ENCODE measurements around the gene GRIK3. TPM values are rescaled to one million over a fixed set of nuclear protein-coding genes. Genes with fewer than 3 reads are reported as not detected.
"Not testable (repeated sequence)": the region's sequence is repeated elsewhere in the genome, so short reads cannot be mapped to it uniquely, and the experiment has no call there.

GRIK3 gene
- total RNA-seq, 1 donor from 2014 or later = not detected

DNA sequence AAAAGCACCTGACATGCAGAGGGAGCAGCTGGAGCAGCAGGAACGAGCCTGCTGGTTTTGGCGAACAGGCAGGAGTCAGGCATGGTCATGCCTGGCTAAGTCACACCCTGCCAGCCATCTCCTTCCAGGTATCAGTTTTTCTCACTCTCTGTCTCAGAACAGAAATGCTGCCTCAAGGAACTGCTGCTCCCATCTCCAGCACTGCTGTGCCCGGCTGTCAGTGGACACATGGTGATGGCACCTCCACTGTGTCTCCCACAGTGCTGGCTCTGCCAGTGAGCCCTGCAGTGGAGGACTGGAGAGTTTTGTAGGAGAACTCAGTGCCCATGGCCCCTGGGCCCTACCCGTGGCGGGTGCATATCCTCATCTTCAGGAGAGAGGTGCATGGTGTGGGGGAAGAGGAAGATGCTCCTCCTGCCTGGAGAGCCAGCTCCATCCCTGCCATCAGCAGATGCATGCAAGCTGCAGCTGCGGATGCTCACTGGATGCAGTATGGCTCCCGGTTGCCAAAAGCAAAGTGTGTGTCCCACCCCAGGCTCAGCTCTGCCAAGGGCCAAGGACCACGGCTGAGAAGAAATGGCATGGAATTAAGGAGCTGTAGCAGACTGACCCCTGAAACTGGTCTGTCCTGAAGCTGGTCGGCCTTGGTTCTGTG is 114.7 kb downstream of the GRIK3 start:
- intact Hi-C loops (cut with micrococcal nuclease) = no loop called here
- H3K36me3 Mint-ChIP-seq (ENCODE audit: low read depth) = no peaks in the 10 kb centered on the region
- H3K9me3 Mint-ChIP-seq = no peaks in the 10 kb centered on the region
- no peak overlapping the region for H3K4me3 Mint-ChIP-seq
- no peaks in the 10 kb centered on the region for H3K27me3 Mint-ChIP-seq
- H3K4me1 Mint-ChIP-seq = no peaks in the 10 kb centered on the region
- no peak overlapping the region for H3K27ac Mint-ChIP-seq
- DNase-seq = no peak

DNA sequence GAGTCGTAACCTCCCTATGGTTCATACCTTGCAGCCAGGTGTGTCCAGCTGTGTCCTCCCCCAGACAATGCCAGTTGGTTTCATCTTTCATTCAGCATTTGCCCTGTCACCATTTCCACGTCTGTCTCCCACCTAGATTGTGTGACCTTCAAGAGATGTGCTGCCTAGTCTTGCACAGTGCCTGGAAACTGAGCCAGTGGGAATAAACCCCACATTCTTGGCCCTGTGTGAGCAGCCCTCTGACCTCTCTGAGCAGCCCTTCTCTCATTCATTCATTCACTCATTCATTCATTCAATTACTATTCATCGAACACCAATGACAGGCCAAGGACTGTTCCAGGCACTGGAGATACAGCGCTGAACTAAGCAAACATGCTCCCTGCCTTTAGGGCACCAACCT is 115.7 kb downstream of the GRIK3 start:
- H3K27ac Mint-ChIP-seq = no peak overlapping the region
- no peaks in the 10 kb centered on the region for H3K27me3 Mint-ChIP-seq
- no peaks in the 10 kb centered on the region for H3K36me3 Mint-ChIP-seq (ENCODE audit: low read depth)
- intact Hi-C loops (cut with micrococcal nuclease) = no loop called here
- no peak overlapping the region for H3K4me3 Mint-ChIP-seq
- no peaks in the 10 kb centered on the region for H3K9me3 Mint-ChIP-seq
- H3K4me1 Mint-ChIP-seq = no peaks in the 10 kb centered on the region
- no peak for DNase-seq

DNA sequence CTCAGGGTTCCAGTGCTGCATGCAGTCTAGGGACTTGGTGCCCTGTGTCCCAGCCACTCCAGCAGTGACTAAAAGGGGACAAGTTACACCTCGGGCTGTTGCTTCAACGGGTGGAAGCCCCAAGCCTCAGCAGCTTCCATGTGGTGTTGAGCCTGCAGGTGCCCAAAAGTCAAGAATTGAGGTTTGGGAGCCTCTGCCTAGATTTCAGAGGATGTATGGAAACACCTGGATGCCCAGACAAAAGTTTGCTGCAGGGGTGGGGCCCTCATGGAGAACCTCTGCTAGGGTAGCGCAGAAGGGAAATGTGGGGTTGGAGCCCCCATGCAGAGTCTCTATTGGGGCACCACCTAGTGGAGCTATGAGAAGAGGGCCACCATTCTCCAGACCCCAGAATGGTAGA is 117.8 kb downstream of the GRIK3 start:
- H3K27ac Mint-ChIP-seq; H3K27me3 Mint-ChIP-seq; H3K4me1 Mint-ChIP-seq; H3K9me3 Mint-ChIP-seq; DNase-seq; H3K36me3 Mint-ChIP-seq (ENCODE audit: low read depth); H3K4me3 Mint-ChIP-seq; intact Hi-C loops (cut with micrococcal nuclease): not testable (repeated sequence)

DNA sequence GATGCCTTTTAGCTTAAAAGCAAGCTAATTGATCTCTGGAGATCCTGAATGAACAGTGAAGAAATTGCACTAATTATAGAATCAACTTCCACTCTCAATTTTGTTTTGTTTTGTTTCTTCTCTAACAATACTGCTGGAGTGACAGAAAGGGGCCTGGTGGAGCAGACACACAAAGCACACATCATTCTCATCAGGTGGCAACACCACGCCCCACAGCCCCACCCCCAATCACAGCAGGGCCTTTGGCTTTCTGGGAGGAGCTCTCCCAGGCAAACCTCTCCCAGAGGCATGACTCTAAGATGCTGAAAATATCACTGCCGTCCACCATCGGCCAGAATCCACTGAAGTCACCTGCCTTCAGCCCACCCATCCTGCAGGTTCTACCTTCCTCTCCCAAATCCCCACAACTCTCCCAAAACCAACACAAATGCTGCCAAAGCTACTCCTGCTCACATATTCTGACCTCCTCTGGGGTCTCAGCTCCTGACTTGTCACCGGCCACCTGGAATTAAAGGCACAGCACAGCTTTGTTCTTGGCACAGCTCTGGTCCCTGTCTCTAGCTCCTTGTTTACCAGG is 120.7 kb downstream of the GRIK3 start:
- intact Hi-C loops (cut with micrococcal nuclease) = no loop called here
- Mint-ChIP-seq H3K4me3 (no peak overlapping the region), H3K27me3 (no peaks in the 10 kb centered on the region), H3K27ac (no peak overlapping the region), H3K36me3 (ENCODE audit: low read depth) (no peaks in the 10 kb centered on the region), H3K4me1 (no peaks in the 10 kb centered on the region), H3K9me3 (no peaks in the 10 kb centered on the region)
- DNase-seq = no peak

DNA sequence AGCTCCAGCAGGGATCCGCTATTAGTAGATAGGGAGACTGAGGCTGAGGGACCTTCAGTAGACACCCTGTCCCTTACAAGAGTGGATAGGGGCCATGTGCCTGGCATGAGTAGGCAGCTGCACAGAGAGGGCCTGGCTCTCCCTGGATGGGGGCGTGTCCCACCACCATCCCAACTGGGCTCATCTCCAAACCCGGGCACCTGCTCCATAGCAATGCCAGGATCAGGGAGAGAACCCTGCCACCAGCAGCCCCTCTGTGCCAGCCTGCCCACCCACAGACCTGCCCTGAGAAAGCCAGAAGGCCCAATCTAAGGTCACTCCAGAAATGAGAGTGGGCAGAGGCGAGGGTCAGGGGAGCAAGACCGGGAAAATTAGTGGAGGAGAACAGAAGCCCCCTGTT is 121.3 kb downstream of the GRIK3 start:
- no peaks in the 10 kb centered on the region for H3K36me3 Mint-ChIP-seq (ENCODE audit: low read depth)
- no peaks in the 10 kb centered on the region for H3K27me3 Mint-ChIP-seq
- DNase-seq = no peak
- H3K9me3 Mint-ChIP-seq = no peaks in the 10 kb centered on the region
- H3K27ac Mint-ChIP-seq = no peak overlapping the region
- no peak overlapping the region for H3K4me3 Mint-ChIP-seq
- intact Hi-C loops (cut with micrococcal nuclease) = no loop called here
- no peaks in the 10 kb centered on the region for H3K4me1 Mint-ChIP-seq

DNA sequence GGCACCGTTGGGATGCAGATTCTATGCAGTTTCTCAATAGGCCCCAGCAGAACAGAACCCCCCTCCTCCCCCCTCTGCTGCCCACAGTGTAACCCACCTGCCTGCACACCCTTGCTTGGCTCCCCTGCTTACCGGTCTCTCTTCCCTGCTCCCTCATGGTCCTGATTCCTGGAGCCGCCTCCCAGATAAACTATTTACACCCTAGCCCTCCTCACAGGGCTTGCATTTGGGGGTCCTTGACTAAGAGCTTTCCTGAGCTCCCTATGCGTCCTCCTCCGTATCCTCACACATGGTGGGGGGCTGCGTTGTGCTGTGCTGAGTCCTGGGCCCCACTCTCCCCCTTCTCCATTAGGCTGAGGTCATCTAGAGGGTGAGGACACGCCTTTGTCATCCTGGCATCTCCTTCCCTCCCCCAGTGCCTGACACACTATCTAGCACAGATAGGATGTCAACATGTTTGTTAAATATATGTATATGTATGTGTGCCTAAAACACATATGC is 121.9 kb downstream of the GRIK3 start:
- Mint-ChIP-seq H3K27ac (no peak overlapping the region), H3K27me3 (no peaks in the 10 kb centered on the region), H3K4me1 (no peaks in the 10 kb centered on the region), H3K4me3 (no peak overlapping the region), H3K9me3 (no peaks in the 10 kb centered on the region), H3K36me3 (ENCODE audit: low read depth) (no peaks in the 10 kb centered on the region)
- intact Hi-C loops (cut with micrococcal nuclease) = no loop called here
- no peak for DNase-seq

DNA sequence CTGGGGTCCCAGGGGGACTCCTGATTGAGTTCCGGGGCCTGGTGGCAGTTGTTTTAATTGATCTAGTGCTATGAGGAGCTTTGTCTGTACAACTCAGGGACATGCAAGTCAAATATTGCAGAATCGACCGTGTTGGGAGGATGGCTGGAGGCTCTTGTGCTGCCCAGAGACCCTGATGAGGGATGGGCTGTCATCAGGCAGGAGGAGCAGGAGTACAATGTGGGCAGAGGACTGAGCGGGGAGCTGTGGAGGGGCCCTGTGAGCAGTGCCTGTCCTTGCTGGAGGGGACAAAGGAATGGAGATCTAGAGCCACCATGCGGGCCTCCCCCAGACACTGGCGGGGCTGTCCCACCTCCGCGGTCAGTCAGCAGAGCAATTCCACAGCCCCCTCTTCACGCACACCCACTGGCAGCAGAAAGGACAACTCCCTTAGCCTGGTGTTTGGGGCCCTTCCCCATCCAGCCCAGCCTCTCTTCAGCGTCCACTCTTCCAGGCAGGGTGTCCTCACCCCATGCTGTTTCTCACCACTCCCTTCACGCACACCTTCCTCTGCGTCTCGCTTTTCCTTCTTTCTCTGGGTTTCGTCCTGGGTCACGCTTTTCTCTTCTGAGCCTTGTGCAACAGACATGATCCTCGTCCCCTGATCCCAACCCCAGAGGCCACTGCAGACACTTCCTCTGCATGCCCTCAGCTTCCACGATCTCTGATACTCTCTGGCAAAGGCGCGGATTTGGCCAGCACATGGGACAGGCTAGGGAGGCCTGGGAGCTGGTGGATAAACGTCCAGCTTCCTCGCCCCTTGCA is 122.6 kb downstream of the GRIK3 start:
- Mint-ChIP-seq H3K4me1 (no peaks in the 10 kb centered on the region), H3K9me3 (no peaks in the 10 kb centered on the region), H3K27me3 (no peaks in the 10 kb centered on the region), H3K27ac (no peak overlapping the region), H3K36me3 (ENCODE audit: low read depth) (no peaks in the 10 kb centered on the region), H3K4me3 (no peak overlapping the region)
- no peak for DNase-seq
- intact Hi-C loops (cut with micrococcal nuclease) = no loop called here

DNA sequence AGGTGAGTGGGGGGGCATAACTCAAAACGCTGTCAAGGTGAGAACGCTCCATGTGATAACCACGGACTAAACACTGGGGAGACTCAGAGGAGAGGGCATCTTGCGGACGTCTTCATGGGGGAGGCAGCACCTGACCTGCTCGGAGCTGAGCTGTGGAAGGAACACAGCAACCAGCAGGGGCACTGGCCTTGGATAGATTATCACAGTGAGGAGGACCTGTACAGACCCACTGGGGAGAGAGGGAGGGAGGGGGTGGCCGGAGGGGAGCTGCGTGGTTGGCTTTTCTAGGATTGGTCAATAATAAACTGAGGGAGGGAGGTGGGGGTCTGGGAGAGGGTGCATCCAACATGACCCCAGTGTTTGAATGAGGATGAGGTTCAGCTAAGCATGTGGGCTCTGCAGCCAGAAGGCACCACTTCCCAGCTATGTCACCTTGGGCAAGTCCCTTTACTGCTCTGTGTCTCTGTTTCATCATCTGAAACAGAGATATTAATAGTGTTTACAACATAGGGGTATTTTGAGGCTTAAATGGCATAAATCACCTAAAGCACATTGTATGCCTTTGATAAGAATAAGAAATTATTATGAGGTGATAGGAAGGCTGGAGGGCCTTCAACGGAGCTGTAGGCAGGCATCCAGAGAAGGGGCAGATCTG is 123.3 kb downstream of the GRIK3 start:
- H3K36me3 Mint-ChIP-seq (ENCODE audit: low read depth) = no peaks in the 10 kb centered on the region
- no peaks in the 10 kb centered on the region for H3K4me1 Mint-ChIP-seq
- H3K9me3 Mint-ChIP-seq = no peaks in the 10 kb centered on the region
- no peak overlapping the region for H3K27ac Mint-ChIP-seq
- no peak overlapping the region for H3K4me3 Mint-ChIP-seq
- H3K27me3 Mint-ChIP-seq = no peaks in the 10 kb centered on the region
- intact Hi-C loops (cut with micrococcal nuclease) = no loop called here
- DNase-seq = no peak

DNA sequence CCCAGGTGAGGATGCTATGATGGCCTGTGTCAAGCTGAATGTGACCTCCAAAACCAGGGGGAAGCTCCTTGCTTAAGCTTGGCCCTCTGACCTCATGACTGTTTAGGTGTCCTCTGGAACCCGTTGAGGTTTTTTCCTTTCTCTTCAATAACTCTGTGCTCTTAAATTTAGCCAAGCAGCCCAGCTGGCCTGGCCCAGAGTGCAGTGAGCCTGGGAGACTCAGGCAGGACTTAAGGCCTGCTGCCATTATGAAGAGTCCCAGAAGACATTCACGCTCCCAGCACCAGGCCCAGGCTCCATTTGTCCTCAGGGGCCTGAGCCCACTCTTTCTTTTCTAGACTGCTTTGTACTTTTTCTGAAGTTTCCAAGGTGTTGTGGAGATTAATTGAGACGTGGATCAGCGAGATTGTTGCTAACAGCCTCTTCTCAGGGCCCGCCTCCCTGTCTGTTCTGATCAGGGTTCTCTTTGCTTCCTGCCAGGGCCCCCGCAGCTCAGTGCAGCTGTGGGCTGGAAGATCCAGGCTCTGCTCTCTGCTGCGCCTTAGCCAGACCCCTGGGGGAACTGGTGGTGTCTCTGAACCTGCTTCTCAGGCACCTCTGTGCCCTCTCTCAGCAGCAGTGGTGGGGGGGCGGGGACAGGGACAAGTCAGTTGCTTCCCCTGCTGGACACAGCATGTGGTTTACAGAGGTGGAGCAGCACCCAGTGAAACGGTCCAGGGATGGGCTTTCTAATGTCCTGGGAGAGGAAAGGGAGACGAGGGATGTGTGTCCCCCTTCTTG is 124.2 kb downstream of the GRIK3 start:
- Mint-ChIP-seq H3K9me3 (no peaks in the 10 kb centered on the region), H3K4me3 (no peak overlapping the region), H3K4me1 (no peaks in the 10 kb centered on the region), H3K27ac (no peak overlapping the region), H3K36me3 (ENCODE audit: low read depth) (no peaks in the 10 kb centered on the region), H3K27me3 (no peaks in the 10 kb centered on the region)
- no peak for DNase-seq
- intact Hi-C loops (cut with micrococcal nuclease) = no loop called here

DNA sequence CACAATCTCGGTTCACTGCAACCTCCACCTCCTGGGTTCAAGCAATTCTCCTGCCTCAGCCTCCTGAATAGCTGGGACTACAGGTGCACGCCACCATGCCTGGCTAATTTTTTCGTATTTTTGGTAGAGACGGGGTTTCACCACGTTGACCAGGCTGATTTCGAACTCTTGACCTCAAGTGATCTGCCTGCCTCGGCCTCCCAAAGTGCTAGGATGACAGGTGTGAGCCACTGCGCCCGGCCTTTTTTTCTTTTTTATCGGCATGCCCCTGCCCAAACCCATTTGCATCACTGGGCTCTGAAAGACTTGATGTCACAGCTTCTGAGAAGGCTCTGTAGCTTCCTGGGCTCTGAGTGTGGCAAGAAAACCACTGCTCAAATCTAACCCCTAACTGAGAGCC is 125.0 kb downstream of the GRIK3 start:
- H3K27me3 Mint-ChIP-seq; H3K9me3 Mint-ChIP-seq; intact Hi-C loops (cut with micrococcal nuclease); H3K4me3 Mint-ChIP-seq; DNase-seq; H3K36me3 Mint-ChIP-seq (ENCODE audit: low read depth); H3K27ac Mint-ChIP-seq; H3K4me1 Mint-ChIP-seq: not testable (repeated sequence)

DNA sequence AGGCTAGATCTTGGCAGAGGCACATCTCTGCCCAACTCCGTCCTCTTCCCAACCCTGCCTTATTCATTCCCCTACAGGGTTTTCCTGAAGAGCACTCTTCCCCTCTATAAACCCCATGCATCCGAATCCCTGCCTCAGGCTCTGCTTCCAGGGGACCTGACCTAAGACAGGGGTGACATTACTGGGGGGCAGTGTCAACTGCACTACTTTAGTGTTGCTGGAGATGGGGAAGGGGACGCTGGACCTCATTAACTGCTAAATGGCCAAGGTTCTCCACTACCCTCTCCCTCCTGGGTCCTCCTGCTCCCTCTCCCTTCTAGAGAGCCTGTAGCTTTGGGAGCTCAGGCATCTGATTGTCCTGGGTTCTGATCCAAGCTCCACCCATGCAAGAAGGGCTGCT is 126.2 kb downstream of the GRIK3 start:
- Mint-ChIP-seq H3K4me1 (no peaks in the 10 kb centered on the region), H3K27me3 (no peaks in the 10 kb centered on the region), H3K4me3 (no peak overlapping the region), H3K27ac (no peak overlapping the region), H3K36me3 (ENCODE audit: low read depth) (no peaks in the 10 kb centered on the region), H3K9me3 (no peaks in the 10 kb centered on the region)
- intact Hi-C loops (cut with micrococcal nuclease) = no loop called here
- DNase-seq = no peak

DNA sequence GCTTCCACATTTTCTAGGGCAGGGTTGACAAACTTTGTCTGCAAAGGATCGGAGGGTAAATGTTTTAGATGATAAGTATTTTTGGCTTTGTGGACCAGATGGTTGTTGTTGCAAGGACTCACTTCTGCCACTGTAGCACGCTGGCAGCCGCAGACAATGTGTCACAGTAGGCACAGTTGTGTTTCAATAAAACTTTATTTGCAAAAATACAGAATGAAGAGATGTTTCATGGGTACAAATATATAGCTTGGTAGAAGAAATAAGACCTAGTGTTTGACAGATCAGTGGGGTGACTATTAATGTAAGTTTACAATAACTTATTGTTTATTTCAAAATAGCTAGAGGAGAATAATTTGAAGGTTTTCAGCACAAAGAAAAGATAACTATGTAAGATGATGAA is 127.8 kb downstream of the GRIK3 start:
- Mint-ChIP-seq H3K9me3 (no peaks in the 10 kb centered on the region), H3K4me1 (no peaks in the 10 kb centered on the region), H3K36me3 (ENCODE audit: low read depth) (no peaks in the 10 kb centered on the region), H3K4me3 (no peak overlapping the region), H3K27me3 (no peaks in the 10 kb centered on the region), H3K27ac (no peak overlapping the region)
- intact Hi-C loops (cut with micrococcal nuclease) = no loop called here
- DNase-seq = no peak

DNA sequence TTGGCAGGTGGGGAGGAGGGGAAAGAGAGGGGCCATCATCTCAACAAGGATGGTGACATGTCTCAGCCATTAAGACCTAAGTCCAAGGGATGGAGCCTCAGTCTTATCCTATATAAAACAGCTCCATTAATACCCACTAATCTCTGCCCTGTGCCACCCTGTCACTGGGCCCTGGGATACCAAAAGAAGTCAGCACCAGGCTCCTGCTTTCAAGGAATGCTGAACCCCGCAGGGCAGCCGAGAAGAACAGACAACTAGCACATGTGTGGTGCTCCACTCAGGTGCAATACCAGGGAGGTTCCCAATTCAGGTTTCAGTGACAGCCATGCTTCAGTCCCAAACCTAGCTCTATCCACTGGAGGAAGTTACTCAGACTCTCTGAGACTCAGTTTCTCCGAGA is 128.4 kb downstream of the GRIK3 start:
- peaks cover 2% of the 10 kb centered on the region for H3K27me3 Mint-ChIP-seq
- intact Hi-C loops (cut with micrococcal nuclease) = no loop called here
- H3K27ac Mint-ChIP-seq = no peak overlapping the region
- DNase-seq = no peak
- H3K36me3 Mint-ChIP-seq (ENCODE audit: low read depth) = no peaks in the 10 kb centered on the region
- H3K9me3 Mint-ChIP-seq = no peaks in the 10 kb centered on the region
- H3K4me1 Mint-ChIP-seq = no peaks in the 10 kb centered on the region
- H3K4me3 Mint-ChIP-seq = no peak overlapping the region
